HepG2 (cell line): ENCODE results near the gene KIF26B. TPM values are rescaled to one million over a fixed set of nuclear protein-coding genes. Genes with fewer than 3 reads are reported as not detected.

Source experiments
- ATAC-seq: fragments of 200-7000 bp; cut with Tn5 transposase; 3 replicates; pipeline ENCODE4 v1.9.1; 2020; ENCODE audit warnings: mild to moderate bottlenecking, moderate library complexity
- BruUV-seq: library from RNA; stranded (reverse); fragments of 400-500 nt; replicated peaks from 2 replicates; lab custom pipeline; 2021; lab: Mats Ljungman, UMichigan
- CTCF ChIA-PET: fragments of 300-600 bp; formaldehyde crosslinking; extraction: SDS; loops from one replicate; lab custom pipeline; 2021; ENCODE audit warnings: low total read pairs, inconsistent platforms, low intra/inter-chr PET ratio; lab: Yijun Ruan, JAX
- POLR2A ChIA-PET: fragments of 350-600 bp; sonication (Branson Sonifier 250); formaldehyde crosslinking; loops from one replicate; lab custom pipeline; 2020; ENCODE audit warnings: antibody characterized with exemption, inconsistent platforms; lab: Yijun Ruan, JAX
- DNase-seq: peaks from one replicate; pipeline ENCODE4 v3.0.0-alpha.2; 2015; ENCODE audit warnings: low spot score
- FAIRE-seq: peaks from 3 replicates; lab custom pipeline; 2011; peaks lifted over from hg19 to GRCh38; lab: Jason Lieb, UNC
- H2AFZ ChIP-seq: one replicate; pipeline ENCODE4 v1.6.1; 2011; ENCODE audit warnings: low read length, inconsistent platforms
- H3K27ac ChIP-seq: fragments of 300-600 bp; 3 replicates; pipeline ENCODE4 v1.8.0; 2011; ENCODE audit warnings: mixed run types, mild to moderate bottlenecking, mixed read lengths, low read length, inconsistent platforms; ENCODE audit not compliant: insufficient read depth; ENCODE audit errors: extremely low read length
- H3K27me3 ChIP-seq, 2 experiments: fragments of 200-600 bp in 1 of 2; 2 replicates in 1 of 2; 3 replicates in 1 of 2; pipeline versions ENCODE4 v1.6.0 to v1.8.0; 2011; ENCODE audit warnings: low read length in 2 of 2, mild to moderate bottlenecking in 2 of 2, moderate library complexity in 2 of 2, inconsistent platforms in 1 of 2; ENCODE audit not compliant: insufficient read depth in 2 of 2, control insufficient read depth in 1 of 2
- H3K36me3 ChIP-seq, 2 experiments: fragments of 200-600 bp in 1 of 2; replicated peaks in 1 of 2; 2 replicates in 1 of 2; 3 replicates in 1 of 2; pipeline versions ENCODE4 v1.5.1 to v1.8.0; 2011; ENCODE audit warnings: low read length in 2 of 2, inconsistent platforms in 1 of 2; ENCODE audit not compliant: insufficient read depth in 2 of 2, control insufficient read depth in 1 of 2
- H3K4me1 ChIP-seq: 2 replicates; pipeline ENCODE4 v1.5.1; 2012; ENCODE audit warnings: low read length, inconsistent platforms; ENCODE audit not compliant: insufficient read depth
- H3K4me2 ChIP-seq: 2 replicates; pipeline ENCODE4 v1.6.0; 2011; ENCODE audit warnings: low read depth, low read length, inconsistent platforms
- H3K4me3 ChIP-seq, 3 experiments: fragments of 200-600 bp in 1 of 3; sonication (generic), shearing (Covaris generic) in 1 of 3; replicated peaks in 1 of 3; 2 replicates each; pipeline ENCODE4 v1.5.1; 2011 to 2016; ENCODE audit warnings: low read length in 3 of 3, inconsistent platforms in 2 of 3, low read depth in 2 of 3, mild to moderate bottlenecking in 2 of 3, control low read depth in 1 of 3, mixed read lengths in 1 of 3; ENCODE audit not compliant: insufficient read depth in 1 of 3
- H3K79me2 ChIP-seq: one replicate; pipeline ENCODE4 v1.6.1; 2011; ENCODE audit warnings: low read length, inconsistent platforms; ENCODE audit not compliant: insufficient read depth
- H3K9ac ChIP-seq: 2 replicates; pipeline ENCODE4 v1.6.0; 2011; ENCODE audit warnings: mild to moderate bottlenecking, low read depth, low read length, inconsistent platforms; ENCODE audit not compliant: insufficient read depth
- H3K9me3 ChIP-seq: 2 replicates; pipeline ENCODE4 v1.5.1; 2012; ENCODE audit warnings: mild to moderate bottlenecking, low read length
- H4K20me1 ChIP-seq: 2 replicates; pipeline ENCODE4 v1.6.0; 2011; ENCODE audit warnings: inconsistent platforms, mild to moderate bottlenecking, low read length, moderate library complexity; ENCODE audit not compliant: insufficient read depth
- ATF5 ChIP-seq: sonication (generic); formaldehyde crosslinking; IDR thresholded peaks from 2 replicates; pipeline ENCODE4 v1.4.0; 2020; ENCODE audit warnings: mild to moderate bottlenecking, low read depth, missing genetic modification reagents
- CTCF ChIP-seq: sonication (generic); formaldehyde crosslinking; IDR thresholded peaks from 2 replicates; pipeline ENCODE4 v1.5.0; 2020; ENCODE audit warnings: mild to moderate bottlenecking, missing genetic modification reagents, moderate library complexity
- ELK4 ChIP-seq: sonication (generic); formaldehyde crosslinking; IDR thresholded peaks from 2 replicates; pipeline ENCODE4 v1.9.0; 2021; ENCODE audit warnings: missing genetic modification reagents, borderline replicate concordance
- KLF16 ChIP-seq, 2 experiments: sonication (generic) in 1 of 2; formaldehyde crosslinking in 1 of 2; IDR thresholded peaks; 2 replicates each; pipeline versions ENCODE4 v1.6.1 to v1.8.0; 2016 to 2023; ENCODE audit warnings: missing genetic modification reagents in 2 of 2, missing compliant biosample characterization in 1 of 2
- MAZ ChIP-seq, 2 experiments: sonication (generic) in 1 of 2; formaldehyde crosslinking in 1 of 2; IDR thresholded peaks; 2 replicates each; pipeline versions ENCODE4 v1.5.0 to v1.6.1; 2012 to 2020; ENCODE audit warnings: low read depth in 2 of 2, mild to moderate bottlenecking in 2 of 2, borderline replicate concordance in 1 of 2, improper control_type of control experiment in 1 of 2, low read length in 1 of 2, missing genetic modification reagents in 1 of 2, moderate library complexity in 1 of 2
- RCOR2 ChIP-seq: IDR thresholded peaks from 2 replicates; pipeline ENCODE4 v1.6.1; 2016; ENCODE audit warnings: missing biosample characterization, missing genetic modification reagents
- STAG1 ChIP-seq: sonication (generic); formaldehyde crosslinking; IDR thresholded peaks from 2 replicates; pipeline ENCODE4 v1.4.0; 2020; ENCODE audit warnings: missing genetic modification reagents
- U2AF1 ChIP-seq: fragments of 200-400 bp; formaldehyde crosslinking; optimal IDR thresholded peaks from 2 replicates; pipeline ENCODE3; 2017; ENCODE audit warnings: mild to moderate bottlenecking, low read depth, low read length
- ZBTB4 ChIP-seq: sonication (generic); formaldehyde crosslinking; IDR thresholded peaks from 2 replicates; pipeline ENCODE4 v1.4.0; 2020; ENCODE audit warnings: missing genetic modification reagents, mild to moderate bottlenecking, borderline replicate concordance
- ZNF605 ChIP-seq: sonication (generic); formaldehyde crosslinking; IDR thresholded peaks from 2 replicates; pipeline ENCODE4 v1.8.0; 2022; ENCODE audit warnings: mild to moderate bottlenecking, missing genetic modification reagents
- WGBS: methylation state at CpG from one replicate; pipeline ENCODE4 v1.1.6; 2017; ENCODE audit warnings: low lambda C conversion rate; 5-methylcytosine and 5-hydroxymethylcytosine counted together
- in situ Hi-C: cut with HindIII; loops from 2 replicates; pipeline ENCODE4 v1.10.0; 2017; ENCODE audit warnings: low pct_unique_long_range_greater_than_20kb; ENCODE audit not compliant: extremely low pct_ligation_motif_present
- intact Hi-C: fragments of 100-400 bp; cut with micrococcal nuclease; formaldehyde crosslinking; loops from one replicate; pipeline ENCODE4 v1.10.0; 2022; ENCODE audit not compliant: unreplicated experiment
- polyA plus RNA-seq, 8 experiments: library from polyadenylated mRNA; depleted of rRNA in 3 of 8; stranded (reverse) in 7 of 8; unstranded in 1 of 8; fragments of >200 nt; fragmentation: Illumina TruSeq in 4 of 8; extraction: Trizol in 4 of 8; gene quantifications; 2 replicates each; pipeline versions ENCODE4 v1.2.1 to v1.2.3, GENCODE V29; 2011 to 2016; ENCODE audit warnings: low read depth in 4 of 8, missing spikeins in 1 of 8, mixed read lengths in 1 of 8; ENCODE audit not compliant: insufficient read depth in 1 of 8
- total RNA-seq, 5 experiments: library from RNA; depleted of rRNA; stranded (reverse); fragments of >200 nt; fragmentation: Illumina TruSeq; extraction: Trizol; gene quantifications; 2 replicates each; pipeline ENCODE4 v1.2.3, GENCODE V29; 2016; ENCODE audit warnings: low read depth in 1 of 5

The KIF26B gene
- total and polyA plus RNA-seq, 2 of the 13 experiments (the other 11 are each of a cell fraction or from before 2014, with no cell fraction given), result 0.08 to 0.09 TPM

GRCh38 chr1:245687636-245688535, 533.1 kb downstream of the KIF26B start:
- POLR2A ChIA-PET, result no interaction called here
- TF ChIP-seq MAZ (IDR thresholded peaks at IDR 0.05; ENCODE audit: borderline replicate concordance, low read depth, low read length), result no peak
- TF ChIP-seq MAZ (CRISPR knock-in tag; IDR thresholded peaks at IDR 0.05; ENCODE audit: low read depth), result no peak
- TF ChIP-seq U2AF1, result no peak
- TF ChIP-seq ATF5, result no peak
- TF ChIP-seq ZBTB4 (CRISPR knock-in tag), result no peak
- no peak for TF ChIP-seq ZNF605
- no peak for TF ChIP-seq KLF16 (CRISPR knock-in tag; IDR thresholded peaks at IDR 0.05)
- TF ChIP-seq RCOR2 (CRISPR knock-in tag), result no peak
- 0 out of 2 replicates have a peak, but pooled peaks have one; percentile 13 for TF ChIP-seq STAG1
- TF ChIP-seq ELK4, result no peak
- TF ChIP-seq CTCF (CRISPR knock-in tag), result peak; percentile 39; the same call in 1 of the 2 replicates

More at GRCh38 chr1:245687636-245688535, 533.1 kb downstream of the KIF26B start:
- Histone ChIP-seq H3K36me3 (no peaks in the 10 kb centered on the region), H4K20me1 (no peaks in the 10 kb centered on the region), H3K79me2 (no peaks in the 10 kb centered on the region), H3K27ac (no peak overlapping the region), H3K4me2 (no peak overlapping the region), H3K4me3 (no peak overlapping the region), H3K9me3 (no peaks in the 10 kb centered on the region), H3K4me1 (no peaks in the 10 kb centered on the region), H2AFZ (no peak overlapping the region), H3K27me3 (no peaks in the 10 kb centered on the region), H3K9ac (no peak overlapping the region)
- no TSS peak for BruUV-seq
- CTCF ChIA-PET, result no interaction called here
- intact Hi-C loops, result no loop called here
- FAIRE-seq (no peak), DNase-seq (no peak), ATAC-seq (peak; percentile 32; the same call in 2 of the 3 replicates)
- 88% methylated on average over 23 of the region's 74 CpGs for WGBS
- in situ Hi-C loops, result no loop called here
